ENCODE data around the gene TMEM126B.
"Not testable (repeated sequence)": the region's sequence is repeated elsewhere in the genome, so short reads cannot be mapped to it uniquely, and the experiment has no call there.

Gene TMEM126B

GRCh38 chr11:85663080-85663752 is 34.8 kb downstream of the TMEM126B start:
- no peak for TF ChIP-seq POLR2A (IDR thresholded peaks at IDR 0.05; ENCODE audit: low read length)
- no peak for TF ChIP-seq GATA1 (IDR thresholded peaks at IDR 0.05; ENCODE audit: low read depth, low read length)

GRCh38 chr11:85663753-85664614 is 35.6 kb downstream of the TMEM126B start:
- peak; percentile 91 to 93 for DNase-seq
- no peak for TF ChIP-seq GATA1 (IDR thresholded peaks at IDR 0.05; ENCODE audit: low read depth, low read length)
- no peak for TF ChIP-seq POLR2A (IDR thresholded peaks at IDR 0.05; ENCODE audit: low read length)

More at GRCh38 chr11:85663080-85663752, 34.8 kb downstream of the TMEM126B start:
- peak; percentile 44 to 55 for DNase-seq

- DNase-seq, result peak; percentile 96 to 98
- TF ChIP-seq POLR2A (IDR thresholded peaks at IDR 0.05; ENCODE audit: low read length) (peak; percentile 95), GATA1 (IDR thresholded peaks at IDR 0.05; ENCODE audit: low read depth, low read length) (no peak)
Measured at GRCh38 chr11:85664615-85665481, 36.5 kb downstream of the TMEM126B start, which contains the start of gene CREBZF. TSS of gene CREBZF (minus strand) at chr11:85665129. CDS start at chr11:85664875, 254 bp downstream.

- DNase-seq, result no peak
- TF ChIP-seq POLR2A (IDR thresholded peaks at IDR 0.05; ENCODE audit: low read length) (no peak), GATA1 (IDR thresholded peaks at IDR 0.05; ENCODE audit: low read depth, low read length) (no peak)
Measured at GRCh38 chr11:85665733-85666132, 37.3 kb downstream of the TMEM126B start.

- no peak for TF ChIP-seq GATA1 (IDR thresholded peaks at IDR 0.05; ENCODE audit: low read depth, low read length)
- no peak for TF ChIP-seq POLR2A (IDR thresholded peaks at IDR 0.05; ENCODE audit: low read length)
- no peak for DNase-seq
Measured at GRCh38 chr11:85666687-85667086, 38.3 kb downstream of the TMEM126B start.

- no peak for DNase-seq
- TF ChIP-seq POLR2A (IDR thresholded peaks at IDR 0.05; ENCODE audit: low read length) (no peak), GATA1 (IDR thresholded peaks at IDR 0.05; ENCODE audit: low read depth, low read length) (no peak)
Measured at GRCh38 chr11:85668157-85668556, 39.8 kb downstream of the TMEM126B start.

- not testable (repeated sequence) for DNase-seq
Measured at GRCh38 chr11:85670949-85671663, 42.7 kb downstream of the TMEM126B start.

GRCh38 chr11:85672105-85672902 is 43.9 kb downstream of the TMEM126B start:
- no peak for DNase-seq
- TF ChIP-seq GATA1 (IDR thresholded peaks at IDR 0.05; ENCODE audit: low read depth, low read length) (no peak), POLR2A (IDR thresholded peaks at IDR 0.05; ENCODE audit: low read length) (no peak)

- no peak for DNase-seq
- no peak for TF ChIP-seq POLR2A (IDR thresholded peaks at IDR 0.05; ENCODE audit: low read length)
- TF ChIP-seq GATA1 (IDR thresholded peaks at IDR 0.05; ENCODE audit: low read depth, low read length), result no peak
Measured at GRCh38 chr11:85673393-85673792, 45.0 kb downstream of the TMEM126B start.

GRCh38 chr11:85679576-85679975 is 51.2 kb downstream of the TMEM126B start:
- TF ChIP-seq GATA1 (IDR thresholded peaks at IDR 0.05; ENCODE audit: low read depth, low read length) (no peak), POLR2A (IDR thresholded peaks at IDR 0.05; ENCODE audit: low read length) (no peak)
- no peak for DNase-seq

- DNase-seq, result peak; percentile 23 to 47
- TF ChIP-seq POLR2A (IDR thresholded peaks at IDR 0.05; ENCODE audit: low read length) (no peak), GATA1 (IDR thresholded peaks at IDR 0.05; ENCODE audit: low read depth, low read length) (no peak)
Measured at GRCh38 chr11:85680897-85681296, 52.5 kb downstream of the TMEM126B start.
